Hematopoietic multipotent progenitor cell treated with erythropoietin and hydrocortisone succinate and interleukin-3 and kit ligand, for 6 days (in vitro differentiated cells): ENCODE measurements around the gene CTSS.
"Not testable (repeated sequence)": the region's sequence is repeated elsewhere in the genome, so short reads cannot be mapped to it uniquely, and the experiment has no call there.

Source experiments
- DNase-seq: peaks from one replicate; pipeline ENCODE4 v3.0.0-alpha.2; 2015

Gene CTSS

DNA sequence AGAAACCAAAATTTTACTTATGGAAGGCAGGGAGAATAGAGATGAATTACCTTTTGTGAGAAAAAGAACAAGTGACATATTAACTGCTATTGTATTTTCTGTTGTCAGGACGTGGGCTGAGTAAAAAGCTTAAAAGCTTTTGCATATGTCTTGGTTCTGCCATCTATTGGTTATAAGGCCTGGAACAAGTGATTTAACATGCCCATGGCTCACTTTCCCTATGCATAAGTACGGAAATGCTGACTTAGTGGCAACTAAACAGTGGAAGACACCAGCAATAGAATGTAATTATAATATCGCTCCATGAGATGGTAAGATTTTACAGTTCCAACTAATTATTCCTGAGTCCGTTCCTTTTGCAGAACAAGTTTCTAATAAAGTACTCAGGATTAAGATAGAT lies 6.7 kb upstream of the CTSS start:
- no peak for DNase-seq

DNA sequence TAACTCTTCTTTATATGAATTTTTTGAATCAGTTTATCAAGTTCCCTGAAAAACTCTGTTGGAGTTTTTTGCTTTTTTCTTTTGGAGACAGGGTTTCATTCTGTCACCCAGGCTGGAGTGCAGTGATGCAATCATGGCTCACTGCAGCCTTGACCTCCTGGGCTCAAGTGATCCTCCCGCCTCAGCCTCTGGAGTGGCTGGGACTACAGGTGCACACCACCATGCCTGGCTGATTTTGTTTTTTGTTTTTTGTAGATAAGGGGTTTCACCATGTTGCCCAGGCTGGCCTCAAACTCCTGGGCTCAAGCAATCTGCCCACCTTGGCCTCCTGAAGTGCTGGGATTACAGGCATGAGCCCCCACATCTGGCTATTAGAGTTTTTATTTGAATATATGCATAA lies 2.1 kb upstream of the CTSS start:
- not testable (repeated sequence) for DNase-seq

DNA sequence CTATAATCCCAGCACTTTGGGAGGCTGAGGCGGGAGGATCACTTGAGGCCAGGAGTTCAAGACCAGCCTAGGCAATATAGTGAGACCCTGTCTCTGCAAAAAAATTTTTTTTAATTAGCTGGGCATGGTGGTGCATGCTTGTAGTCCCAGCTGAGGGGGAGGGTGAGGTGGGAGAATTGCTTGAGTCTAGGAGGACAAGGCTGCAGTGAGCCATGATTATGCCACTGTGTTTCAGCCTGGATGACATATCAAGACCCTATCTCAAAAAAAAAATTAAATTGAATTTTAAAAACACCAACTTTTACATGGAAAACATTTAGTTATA lies 361 bp upstream of the CTSS start:
- DNase-seq = not testable (repeated sequence)

DNA sequence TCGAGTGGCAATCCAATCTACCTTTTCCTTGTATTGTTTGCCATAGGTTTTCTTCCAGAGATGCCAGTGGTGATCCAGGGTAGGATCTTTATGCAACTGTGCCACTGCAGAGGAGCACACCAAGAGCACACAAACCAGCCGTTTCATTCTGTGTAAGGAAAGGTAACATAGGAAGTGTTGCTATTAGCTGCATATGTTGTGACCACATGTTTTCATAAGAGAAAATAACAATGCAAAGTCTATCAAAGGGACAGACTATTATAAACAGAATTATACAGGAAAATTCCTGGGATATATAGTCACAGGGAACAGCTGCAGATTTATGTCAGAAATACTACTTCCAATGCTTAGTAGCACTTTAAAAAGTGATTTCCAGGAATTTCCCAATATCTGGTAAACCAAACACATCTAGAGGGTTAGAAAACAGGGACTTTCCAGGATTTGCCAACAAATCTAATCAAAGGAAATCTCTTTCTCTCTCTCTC lies 919 bp downstream of the CTSS start:
- DNase-seq = peak; percentile 45

DNA sequence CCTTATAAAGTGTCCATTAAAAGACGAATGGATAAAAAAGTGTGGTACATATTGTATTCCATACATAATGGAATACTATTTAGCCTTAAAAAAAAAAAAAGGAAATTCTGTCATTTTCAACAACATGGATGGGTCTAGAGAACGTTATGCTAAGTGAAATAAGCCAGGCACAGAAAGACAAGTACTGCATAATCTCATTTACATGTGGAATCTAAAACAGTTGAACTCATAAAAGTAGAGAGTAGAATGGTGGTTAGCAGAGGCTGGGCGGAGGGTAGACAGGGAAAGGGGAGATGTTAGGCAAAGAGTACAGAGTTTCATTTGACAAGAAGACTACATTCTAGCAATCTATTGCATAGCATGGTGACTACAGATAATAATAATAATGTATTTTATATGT lies 2.6 kb downstream of the CTSS start:
- no peak for DNase-seq

DNA sequence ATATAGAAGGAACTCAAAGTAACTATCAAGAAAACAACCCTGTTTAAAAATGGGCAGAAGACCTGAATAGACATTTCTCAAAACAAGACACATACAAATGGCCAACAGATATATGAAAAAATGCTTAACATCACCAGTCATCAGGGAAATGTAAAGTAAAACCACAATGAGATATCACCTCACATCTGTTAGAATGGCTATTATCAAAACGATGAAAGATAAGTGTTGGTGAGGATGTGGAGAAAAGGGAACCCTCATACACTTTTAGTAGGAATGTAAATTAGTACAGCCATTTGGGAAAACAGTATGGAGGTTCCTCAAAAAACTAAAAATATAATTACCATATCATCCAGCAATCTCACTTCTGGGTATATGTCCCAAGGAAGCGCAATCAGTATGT lies 3.0 kb downstream of the CTSS start:
- DNase-seq = peak; percentile 49

DNA sequence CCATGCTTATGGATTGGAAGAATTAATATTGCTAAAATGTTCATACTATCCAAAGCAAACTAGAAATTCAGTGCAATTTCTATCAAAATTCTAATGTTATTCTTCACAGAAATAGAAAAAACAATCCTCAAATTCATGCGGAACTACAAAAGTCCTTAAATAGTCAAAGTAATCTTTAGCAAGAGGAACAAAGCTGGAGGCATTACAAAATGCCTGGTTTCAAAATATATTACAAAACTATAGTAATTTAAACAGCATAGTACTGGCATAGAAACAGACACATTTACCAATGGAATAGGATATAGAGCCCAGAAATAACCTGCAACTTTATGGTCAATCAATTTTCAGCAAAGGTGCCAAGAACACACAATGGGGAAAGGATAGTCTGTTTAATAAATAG lies 3.8 kb downstream of the CTSS start:
- no peak for DNase-seq

DNA sequence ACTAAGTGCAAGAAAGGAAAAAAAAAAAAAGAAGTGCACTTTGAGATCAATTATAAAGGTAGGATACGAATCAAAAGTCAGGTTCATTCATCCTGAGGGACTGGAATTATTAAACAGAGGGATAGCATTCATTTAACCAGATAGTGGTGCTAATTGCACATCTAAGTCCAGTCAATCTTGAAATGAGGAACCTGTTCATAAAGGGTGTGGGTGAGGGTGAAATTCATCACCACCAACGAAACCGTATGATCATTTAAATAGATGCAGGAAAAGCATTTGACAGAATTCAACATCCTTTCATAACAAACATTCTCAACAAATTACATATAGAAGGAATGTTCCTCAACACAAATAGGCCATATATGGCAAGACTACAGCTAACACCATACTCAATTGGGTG lies 5.6 kb downstream of the CTSS start:
- peak; percentile 52 for DNase-seq

DNA sequence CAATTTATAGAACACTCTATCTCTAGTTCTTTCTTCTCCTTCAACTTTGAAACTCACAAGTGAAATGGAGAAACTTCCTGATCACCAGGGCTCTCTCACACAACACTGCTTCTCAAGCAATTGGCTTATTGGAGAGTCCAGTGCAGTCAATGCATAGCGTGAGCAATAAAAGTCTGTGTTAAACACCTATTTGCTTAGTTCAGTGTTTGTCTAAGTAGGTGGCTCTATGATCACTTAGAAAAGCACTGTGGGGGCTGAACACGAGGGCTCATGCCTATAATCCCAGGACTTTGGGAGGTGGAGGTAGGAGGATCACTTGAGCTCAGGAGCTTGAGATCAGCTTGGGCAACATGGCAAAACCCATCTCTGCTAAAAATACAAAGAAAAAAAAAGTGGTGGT lies 12.2 kb downstream of the CTSS start:
- no peak for DNase-seq

DNA sequence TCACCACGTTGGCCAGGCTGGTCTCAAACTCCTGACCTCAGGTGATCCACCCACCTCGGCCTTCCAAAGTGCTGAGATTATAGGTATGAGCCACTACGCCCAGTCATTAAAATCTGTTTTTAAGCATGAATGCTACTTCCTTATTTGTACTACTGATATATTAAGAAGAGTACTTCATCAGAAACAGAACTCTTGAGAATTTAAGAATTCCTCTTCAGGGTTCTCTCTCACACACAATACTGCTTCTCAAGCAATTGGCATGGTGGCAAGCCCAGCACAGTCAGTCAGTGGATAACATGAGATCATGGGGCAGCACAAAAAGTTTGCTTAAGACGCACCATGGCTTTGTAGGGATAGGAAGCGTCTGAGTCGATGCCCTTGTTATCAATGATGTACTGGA lies 14.1 kb downstream of the CTSS start:
- DNase-seq = no peak

DNA sequence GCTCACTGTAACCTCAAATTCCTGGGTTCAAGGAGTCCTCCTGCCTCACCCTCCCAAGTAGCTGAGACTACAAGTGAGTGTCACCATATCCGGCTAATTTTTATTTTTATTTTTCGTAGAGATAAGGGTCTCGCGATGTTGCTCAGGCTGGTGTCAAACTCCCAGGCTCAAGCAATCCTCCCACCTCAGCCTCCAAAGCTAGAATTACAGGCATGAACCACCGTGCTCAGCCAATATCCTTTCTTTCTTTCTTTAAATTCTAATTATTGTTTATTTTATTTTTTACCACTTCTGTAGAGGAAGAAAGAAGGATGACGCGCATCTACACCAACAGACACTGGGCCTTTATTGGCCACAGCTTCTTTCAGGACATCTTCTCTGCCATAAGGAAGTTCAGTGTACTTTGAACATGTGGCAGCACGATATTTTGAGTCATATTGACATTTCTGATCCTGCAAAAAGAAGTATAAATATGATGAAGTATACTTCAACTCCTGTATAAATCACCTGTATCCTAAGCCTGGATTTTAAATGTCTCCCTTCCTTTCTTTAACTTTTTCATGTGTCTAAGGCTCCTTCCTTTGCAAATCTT lies 15.8 kb downstream of the CTSS start:
- DNase-seq = no peak

DNA sequence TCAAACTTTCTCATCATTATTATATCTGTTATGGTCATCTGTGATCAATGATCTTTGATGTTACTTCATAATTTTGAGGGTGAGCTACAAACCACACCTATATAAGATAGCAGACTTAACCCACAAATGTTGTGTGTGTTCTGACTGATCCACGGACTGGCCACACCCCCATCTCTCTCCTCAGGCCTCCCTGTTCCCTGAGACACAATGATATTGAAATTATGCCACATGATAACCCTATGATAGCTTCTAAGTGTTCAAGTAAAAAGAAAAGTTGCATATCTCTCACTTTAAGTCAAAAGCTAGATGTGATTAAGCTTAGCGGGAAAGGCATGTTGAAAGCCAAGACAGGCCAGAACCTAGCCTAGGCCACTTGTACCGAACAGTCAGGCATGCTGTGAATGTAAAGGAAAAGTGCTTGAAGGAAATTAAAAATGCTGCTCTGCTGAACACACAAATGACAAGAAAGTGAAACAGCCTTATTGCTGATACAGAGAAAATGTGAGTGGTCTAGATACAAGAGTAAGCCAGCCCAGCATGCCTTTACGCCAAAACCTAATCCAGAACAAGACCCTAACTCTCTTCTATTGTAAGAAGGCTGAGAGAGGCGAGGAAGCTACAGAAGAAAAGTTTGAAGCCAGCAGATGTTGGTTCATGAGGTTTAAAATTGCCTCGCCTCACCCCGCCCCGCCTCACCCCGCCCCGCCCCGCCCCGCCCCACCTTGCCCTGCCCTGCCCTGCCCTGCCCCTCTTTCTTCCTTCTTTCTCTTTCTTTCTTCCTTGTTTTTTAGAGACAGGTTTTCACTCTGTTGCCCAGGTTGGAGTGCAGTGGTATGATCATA lies 16.5 kb downstream of the CTSS start:
- peak; percentile 81 for DNase-seq

DNA sequence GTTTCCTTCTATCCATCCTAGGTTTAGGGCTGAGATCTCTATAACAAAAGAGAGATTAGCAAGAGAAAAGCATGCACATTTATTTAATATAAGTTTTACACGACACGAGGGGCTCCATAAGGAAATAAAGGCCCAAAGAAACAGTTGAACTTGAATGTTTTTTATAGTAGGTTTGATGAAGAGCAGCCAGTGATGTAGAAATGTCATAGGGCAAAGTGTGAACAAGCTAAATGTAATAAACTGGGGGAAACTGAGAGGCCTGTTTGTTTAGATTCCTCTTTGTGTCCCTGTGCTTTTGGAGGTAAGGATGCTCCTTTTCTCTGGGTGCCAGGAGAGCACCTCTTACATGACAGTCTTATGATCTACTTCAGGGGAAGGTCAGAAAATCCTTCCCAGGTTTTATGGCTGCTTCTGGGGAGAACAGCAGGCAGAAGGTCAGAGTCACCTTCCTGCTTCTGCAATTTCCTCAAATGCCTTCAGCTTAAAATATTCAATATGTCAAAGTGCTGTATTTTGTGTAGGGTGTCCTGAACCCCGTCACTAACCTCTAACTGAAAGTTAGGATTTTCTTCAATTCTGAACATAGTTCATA lies 35.4 kb downstream of the CTSS start:
- no peak for DNase-seq

DNA sequence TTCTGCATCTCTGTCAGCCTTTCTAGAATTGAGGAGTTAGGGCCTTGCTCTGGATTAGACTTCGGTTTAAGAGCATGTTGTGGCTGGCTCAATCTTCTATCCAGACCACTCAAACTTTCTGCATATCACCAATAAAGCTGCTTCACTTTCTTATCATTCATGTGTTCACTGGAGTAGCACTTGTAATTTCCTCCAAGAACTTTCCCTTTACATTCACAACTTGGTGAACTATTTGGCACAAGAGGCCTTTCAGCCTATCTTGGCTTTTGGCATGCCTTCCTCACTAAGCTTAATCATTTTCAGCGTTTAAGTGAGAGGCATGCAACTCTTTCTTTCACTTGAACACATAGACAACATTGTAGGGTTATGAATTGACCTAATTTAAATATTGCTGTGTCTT lies 41.2 kb downstream of the CTSS start:
- no peak for DNase-seq

DNA sequence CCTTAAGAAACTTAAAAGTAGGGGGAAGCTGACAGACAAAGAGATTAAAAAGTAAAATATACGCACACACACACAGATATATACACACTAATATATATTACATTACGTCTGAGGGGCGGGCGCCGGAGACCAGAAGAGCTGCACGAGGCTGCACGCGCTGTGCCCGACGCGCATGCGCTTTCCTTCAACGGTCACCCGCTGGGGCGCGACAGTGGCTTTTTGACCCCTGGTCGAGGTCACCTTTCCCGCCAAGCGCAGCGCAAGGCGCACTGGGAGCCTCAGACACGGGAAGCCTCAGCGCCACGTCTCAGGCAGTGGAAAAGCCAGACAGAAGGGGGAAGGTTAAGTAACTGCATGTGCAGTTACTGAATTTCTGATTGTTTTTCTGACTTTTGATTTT lies 44.9 kb downstream of the CTSS start, which contains the start of gene HORMAD1:
HORMAD1 (minus strand) TSS at position 193 of the 400 bp plus-strand sequence. CDS start 1,390 bp downstream, outside the sequence.
- no peak for DNase-seq

DNA sequence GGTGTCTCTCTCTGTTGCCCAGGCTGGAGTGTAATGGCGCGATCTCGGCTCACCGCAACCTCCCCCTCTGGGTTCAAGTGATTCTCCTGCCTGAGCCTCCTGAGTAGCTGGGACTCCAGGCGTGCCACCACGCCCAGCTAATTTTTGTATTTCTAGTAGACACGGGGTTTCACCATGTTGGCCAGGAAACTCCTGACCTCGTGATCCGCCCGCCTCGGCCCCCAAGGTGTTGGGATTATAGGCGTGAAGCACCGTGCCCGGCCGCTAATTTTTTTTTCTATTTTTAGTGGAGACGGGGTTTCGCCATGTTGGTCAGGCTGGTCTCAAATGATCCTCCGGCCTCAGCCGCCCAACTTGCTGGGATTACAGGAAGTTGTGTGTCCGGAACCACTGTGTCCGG lies 45.5 kb downstream of the CTSS start:
- no peak for DNase-seq

DNA sequence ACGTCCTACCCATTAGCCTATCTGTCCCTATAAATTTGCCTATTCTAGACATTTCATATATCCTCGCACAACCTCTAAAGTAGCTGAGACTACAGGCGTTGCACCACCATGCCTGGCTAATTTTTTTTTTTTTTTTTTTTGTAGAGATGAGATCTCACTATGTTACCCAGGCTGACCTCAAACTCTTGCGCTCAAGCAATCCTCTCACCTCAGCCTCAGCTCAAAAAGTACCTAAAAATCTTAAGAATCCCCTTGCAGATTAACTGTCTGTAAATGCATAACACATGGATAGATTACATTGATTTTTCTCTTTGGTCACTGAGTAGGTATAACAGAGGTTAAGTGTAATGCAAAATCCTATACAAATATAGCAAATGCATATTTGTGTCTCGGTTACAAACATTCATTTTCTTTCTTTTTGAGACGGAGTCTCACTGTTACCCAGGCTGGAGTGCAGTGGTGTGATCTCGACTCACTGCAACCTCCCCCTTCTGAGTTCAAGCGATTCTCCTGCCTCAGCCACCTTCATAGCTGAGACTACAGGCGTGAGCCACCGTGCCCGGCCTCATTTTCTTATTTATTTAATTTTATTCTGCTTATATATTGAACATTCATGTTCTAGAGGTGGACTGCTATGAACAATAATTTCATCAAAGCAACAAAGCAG lies 47.2 kb downstream of the CTSS start:
- DNase-seq = no peak

DNA sequence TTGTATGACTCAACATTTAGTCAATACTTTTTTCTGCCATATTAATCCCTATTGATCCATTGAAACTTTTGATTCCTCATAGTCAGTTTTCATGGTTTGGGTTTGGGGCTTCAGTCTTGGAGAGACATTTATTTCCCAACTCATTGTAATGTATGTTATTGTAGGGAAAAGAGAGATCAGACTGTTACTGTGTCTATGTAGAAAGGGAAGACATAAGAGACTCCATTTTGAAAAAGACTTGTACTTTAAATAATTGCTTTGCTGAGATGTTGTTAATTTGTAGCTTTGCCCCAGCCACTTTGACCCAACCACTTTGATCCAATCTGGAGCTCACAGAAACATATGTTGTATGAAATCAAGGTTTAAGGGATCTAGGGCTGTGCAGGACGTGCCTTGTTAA lies 56.5 kb downstream of the CTSS start:
- DNase-seq = not testable (repeated sequence)

DNA sequence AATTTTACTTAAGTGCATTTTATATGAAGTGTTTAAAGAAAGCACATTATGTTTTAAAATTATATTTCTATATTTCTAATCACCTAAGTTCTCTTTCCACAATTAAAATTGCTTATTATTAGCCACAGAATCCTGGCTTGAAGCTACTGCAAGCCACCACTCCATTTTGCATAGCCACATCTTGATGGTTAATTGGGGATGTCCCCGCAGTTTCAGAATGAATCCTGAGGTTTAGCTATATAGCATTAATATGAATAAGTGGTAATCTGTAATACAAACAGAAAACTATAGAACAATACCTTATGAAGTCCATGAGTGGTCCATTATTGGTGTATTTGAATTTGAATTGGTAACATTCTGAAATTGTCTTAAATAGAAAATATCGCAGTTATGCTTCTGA lies 57.0 kb downstream of the CTSS start:
- DNase-seq = no peak

DNA sequence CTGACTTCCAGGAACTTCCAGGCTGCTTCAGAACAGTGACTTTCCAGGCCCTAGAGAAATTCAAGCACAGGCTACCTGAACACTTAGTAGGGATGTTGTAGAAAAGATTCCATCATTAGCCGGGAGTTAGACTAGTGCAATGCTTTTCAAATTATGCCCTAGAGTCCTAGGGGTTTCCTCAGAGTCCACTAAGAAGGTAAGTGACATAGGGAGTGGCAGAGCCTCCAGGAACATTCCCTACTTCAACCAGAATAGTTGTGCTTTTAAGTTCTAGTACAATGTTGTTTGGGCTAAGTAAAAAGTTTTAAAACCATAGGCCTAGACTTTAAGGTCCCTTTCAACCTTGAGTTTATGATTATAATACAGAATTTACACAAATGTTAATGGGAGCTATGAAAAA lies 59.5 kb downstream of the CTSS start:
- no peak for DNase-seq

DNA sequence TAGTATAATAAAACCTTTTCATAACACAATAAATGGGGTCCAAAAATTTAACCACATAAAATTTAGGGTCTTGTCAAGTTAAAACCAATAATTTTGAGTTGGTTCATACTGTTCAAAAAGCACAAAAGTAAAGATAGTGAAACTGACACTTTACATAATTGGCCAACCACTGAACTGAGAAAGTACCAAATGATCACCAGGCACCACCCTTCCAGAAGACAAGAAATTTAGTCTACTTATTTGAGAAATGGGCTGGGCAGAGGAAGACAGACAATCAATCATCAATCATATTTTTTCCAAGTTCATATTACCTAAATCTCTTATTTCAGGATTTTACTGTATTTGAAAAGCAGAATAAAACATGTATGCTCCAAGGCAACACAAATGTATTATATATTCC lies 62.2 kb downstream of the CTSS start:
- DNase-seq = no peak

DNA sequence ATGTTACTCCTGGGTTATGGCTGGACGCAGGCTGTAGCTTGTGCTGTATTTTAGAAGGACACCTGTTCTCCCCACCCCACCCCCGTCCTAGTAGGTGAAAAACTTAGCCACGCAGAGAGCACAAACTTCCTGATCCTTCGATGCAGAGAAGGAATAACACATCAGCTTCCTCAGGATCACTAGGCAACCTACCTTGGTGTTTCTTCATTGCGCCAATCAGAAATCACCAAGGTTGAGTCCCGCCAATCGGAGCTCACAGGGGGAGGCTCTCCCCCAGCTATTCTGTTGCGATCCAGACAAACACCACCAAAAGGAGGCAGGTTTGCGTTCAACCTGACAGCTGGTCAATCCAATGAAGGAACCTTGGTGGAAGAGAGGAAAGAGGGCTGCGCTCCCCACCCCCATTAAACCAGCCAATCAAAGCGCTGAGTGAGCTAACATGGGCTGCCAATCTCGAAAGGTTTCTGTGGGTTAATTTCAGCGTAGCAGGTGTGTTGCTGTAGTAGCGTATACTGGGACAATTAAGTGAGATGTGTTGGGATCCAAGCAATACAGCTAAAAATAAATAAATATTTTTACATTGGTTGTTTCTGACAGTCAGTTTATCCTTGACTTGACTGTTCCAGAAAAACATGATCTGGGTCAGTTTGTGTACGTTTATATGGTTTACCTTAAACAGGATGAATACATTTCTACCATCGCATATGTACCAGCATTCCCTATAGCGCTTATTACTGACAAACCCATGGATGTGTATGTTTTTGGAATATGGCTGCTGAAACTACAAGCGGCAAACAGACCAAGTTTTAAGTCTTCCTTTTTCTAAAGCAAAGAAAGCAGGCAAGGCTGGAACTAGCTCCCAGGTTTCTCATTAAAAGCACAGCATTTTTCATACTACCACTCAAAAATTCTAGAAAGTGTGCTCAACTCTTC lies 68.3 kb downstream of the CTSS start, which contains the start of gene GOLPH3L:
GOLPH3L (minus strand) TSS at position 160 of the 933 bp plus-strand sequence. CDS start 2,316 bp downstream, outside the sequence.
- DNase-seq = peak; percentile 99
